ENCODE data around the gene SSBP3.

DNA sequence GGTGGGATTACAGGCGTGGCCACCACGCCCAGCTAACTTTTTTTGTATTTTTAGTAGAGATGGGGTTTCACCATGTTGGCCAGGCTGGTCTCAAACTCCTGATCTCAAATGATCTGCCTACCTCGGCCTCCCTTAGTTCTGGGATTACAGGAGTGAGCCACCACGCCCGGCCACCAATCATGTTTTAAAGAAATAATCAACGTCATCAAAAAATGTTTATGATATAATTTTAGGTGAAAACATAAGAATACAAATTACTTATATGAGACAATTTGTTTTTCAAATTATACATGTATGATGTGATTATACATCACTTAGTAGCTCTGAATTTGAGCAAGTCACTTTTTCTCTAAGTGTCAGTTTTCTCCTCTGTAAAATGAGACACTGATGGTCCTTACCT, 31.6 kb upstream of the SSBP3 start:
- TF ChIP-seq, protein P1, sequence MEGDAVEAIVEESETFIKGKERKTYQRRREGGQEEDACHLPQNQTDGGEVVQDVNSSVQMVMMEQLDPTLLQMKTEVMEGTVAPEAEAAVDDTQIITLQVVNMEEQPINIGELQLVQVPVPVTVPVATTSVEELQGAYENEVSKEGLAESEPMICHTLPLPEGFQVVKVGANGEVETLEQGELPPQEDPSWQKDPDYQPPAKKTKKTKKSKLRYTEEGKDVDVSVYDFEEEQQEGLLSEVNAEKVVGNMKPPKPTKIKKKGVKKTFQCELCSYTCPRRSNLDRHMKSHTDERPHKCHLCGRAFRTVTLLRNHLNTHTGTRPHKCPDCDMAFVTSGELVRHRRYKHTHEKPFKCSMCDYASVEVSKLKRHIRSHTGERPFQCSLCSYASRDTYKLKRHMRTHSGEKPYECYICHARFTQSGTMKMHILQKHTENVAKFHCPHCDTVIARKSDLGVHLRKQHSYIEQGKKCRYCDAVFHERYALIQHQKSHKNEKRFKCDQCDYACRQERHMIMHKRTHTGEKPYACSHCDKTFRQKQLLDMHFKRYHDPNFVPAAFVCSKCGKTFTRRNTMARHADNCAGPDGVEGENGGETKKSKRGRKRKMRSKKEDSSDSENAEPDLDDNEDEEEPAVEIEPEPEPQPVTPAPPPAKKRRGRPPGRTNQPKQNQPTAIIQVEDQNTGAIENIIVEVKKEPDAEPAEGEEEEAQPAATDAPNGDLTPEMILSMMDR (IDR thresholded peaks at IDR 0.05; ENCODE audit: borderline replicate concordance, extremely low read depth, low read length, poor library complexity, severe bottlenecking) = no peak
- TF ChIP-seq EZH2 (IDR thresholded peaks at IDR 0.05; ENCODE audit: borderline replicate concordance, low read depth, low read length, severe bottlenecking) = no peak

Measured in DND-41 (cell line).